GM18520 (cell line): ENCODE results near the gene PFDN2.

Experiments used
- ATAC-seq: cut with Tn5 transposase; IDR thresholded peaks from one replicate; pipeline ENCODE4 v1.9.1; 2021; ENCODE audit not compliant: unreplicated experiment

The PFDN2 gene

GRCh38 chr1:161106431-161106830, 11.4 kb downstream of the PFDN2 start:
- ATAC-seq: no peak

DNA sequence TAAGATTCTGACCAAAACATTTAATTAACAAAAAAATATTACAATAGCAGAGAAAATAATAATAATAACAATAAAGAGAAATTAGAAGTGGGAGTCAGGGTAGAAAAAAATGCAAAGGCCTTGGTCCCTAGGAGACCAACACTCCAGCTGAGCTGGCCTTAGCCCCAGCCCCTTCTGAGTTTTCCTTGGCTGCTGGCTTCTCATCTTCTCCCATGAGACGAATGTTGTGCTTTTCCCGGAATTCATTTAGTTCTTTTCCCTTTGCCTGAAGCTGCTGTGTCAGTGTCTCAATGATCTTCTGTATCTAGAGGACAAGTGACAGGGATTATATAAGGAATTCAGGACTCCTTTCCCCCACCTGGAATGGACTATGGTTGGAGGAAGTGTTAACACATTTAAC, 17.3 kb downstream of the PFDN2 start:
- no peak for ATAC-seq

DNA sequence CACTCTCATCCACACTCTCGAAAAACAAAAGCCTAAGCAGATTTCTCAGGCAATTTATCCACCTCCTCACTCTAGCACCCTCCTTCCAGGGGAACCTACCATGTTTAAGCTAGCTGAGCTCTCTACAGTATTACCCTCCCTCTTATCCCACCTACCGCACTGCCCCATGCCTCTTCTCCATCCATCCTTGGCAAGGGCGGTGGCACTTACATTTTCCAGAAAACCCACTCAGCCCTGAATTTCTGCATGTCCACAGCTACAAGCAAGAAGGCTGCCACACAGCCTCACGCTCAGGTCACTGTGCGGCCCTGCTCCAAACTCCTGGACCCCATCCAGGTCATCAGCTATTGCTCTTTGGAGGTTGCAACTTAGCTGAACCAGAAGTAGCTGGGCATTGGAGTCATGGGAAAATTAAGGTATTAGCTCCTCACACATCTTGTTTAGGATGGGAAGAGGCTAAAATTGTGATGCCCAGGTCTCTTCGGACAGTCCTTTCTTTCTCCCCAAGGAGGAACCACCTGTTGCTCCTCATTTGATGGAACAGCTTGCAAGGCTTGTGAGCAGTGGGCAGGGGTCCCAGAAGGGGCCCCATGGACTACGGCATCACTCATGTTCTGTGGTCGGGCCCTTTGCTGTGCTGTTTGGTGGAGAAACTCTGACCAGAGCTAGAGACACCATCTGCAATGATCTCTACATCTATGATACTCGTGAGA, 18.6 kb downstream of the PFDN2 start:
- ATAC-seq: no peak

DNA sequence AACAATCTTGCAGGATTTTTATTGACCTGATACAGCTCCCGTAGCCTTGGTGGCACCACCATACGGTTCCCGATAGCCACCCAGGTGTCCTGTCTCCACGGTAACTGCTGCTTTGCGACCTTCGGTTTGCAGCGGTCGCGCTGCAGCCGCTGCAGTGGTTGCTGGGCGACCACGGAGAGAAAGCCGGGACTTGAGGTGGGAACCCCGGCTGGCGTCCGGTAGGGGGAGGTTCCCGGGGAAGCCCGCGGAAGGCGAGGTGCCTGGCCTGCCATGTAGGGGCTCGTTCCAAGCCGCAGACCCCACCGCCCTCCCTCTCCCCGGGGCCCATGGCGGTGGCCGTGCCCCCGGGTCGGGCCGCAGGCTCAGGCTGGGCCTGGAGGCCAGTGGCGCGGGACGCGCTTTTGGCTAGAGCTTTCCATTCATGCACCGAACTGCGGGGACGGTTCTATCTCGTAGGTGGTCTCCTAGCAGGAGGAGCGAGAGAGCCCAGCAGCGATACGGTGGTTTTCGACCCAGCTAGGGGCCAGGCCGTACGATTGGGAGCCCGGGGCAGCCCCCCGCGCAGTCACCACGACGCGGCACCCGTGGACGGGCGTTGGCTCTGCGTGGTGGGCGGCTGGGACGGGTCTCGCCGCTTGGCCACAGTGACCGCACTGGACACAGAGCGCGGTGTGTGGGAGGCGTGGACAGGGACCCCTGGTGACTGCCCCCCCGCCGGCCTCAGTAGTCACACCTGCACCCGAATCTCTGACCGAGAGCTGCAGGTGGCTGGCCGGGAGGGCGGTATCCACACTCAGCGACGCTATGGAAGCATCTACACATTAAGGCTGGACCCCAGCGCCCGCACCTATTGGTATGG, 19.4 kb downstream of the PFDN2 start, which contains the start of gene KLHDC9:
Gene KLHDC9, plus strand, starts transcription at position 152 of the 859 bp plus-strand sequence. Its CDS starts 175 bp downstream, at position 327.
- ATAC-seq: peak; percentile 78

GRCh38 chr1:161096530-161096929, 21.3 kb downstream of the PFDN2 start:
- ATAC-seq: no peak

DNA sequence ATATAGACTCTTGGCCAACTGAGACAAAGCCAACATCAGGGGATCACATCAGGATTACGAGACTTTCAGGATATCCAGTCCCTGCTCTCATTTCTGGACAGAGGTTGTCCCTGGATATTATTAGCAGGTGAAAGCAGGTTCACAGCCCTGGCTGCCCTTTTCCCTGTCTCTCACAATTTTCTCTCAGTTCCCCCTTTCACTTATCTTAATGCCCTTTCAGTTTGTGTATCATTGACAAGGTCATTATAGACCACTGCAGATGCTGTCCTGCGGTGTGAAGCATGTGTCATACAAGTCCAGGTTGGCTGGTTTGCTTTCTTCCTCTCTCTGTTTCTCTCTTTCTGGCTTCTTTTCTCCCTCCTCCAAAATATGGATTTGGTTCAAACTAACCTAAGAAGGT, 21.8 kb downstream of the PFDN2 start:
- ATAC-seq: no peak

DNA sequence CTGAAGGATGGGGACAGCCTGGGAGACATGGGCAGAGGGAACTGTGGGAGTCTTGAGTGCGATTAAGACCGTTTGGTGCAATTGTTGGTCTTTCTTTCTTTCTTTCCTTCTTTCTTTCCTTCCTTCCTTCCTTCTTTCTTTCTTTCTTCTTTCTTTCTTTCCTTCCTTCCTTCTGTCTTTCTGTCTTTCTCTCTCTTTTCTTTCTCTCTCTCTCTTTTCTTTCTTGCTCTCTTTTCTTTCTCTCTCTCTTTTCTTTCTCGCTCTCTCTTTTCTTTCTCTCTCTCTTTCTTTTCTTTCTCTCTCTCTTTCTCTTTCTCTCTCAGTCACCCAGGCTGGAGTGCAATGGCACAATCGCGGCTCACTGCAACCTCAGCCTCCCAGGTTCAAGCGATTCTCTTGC, 22.6 kb downstream of the PFDN2 start:
- ATAC-seq: no peak

DNA sequence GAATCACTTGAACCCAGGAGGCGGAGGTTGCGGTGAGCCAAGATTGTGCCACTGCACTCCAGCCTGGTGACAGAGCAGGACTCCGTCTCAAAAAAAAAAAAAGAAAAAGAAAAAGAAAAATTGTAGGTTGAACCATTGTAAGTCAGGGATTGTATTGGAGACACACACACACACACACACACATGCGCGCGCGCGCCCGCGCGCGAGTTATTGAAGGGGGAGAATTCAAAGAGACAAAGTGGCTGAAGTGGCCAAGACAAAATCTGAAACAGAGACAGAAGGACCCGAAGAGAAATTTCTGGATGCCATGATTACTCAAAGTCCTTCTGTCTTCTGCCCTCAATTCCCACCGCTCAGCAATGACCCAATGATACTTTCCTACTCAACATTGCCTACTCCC, 23.4 kb downstream of the PFDN2 start:
- ATAC-seq: no peak

GRCh38 chr1:161092621-161093028, 25.2 kb downstream of the PFDN2 start:
- no peak for ATAC-seq

GRCh38 chr1:161091796-161092507, 25.9 kb downstream of the PFDN2 start:
- no peak for ATAC-seq

GRCh38 chr1:161091093-161091492, 26.7 kb downstream of the PFDN2 start:
- ATAC-seq: no peak

- ATAC-seq: no peak
These were observed 27.2 kb downstream of the PFDN2 start for GRCh38 chr1:161090617-161091016.

GRCh38 chr1:161089938-161090337, 27.9 kb downstream of the PFDN2 start:
- ATAC-seq: no peak

DNA sequence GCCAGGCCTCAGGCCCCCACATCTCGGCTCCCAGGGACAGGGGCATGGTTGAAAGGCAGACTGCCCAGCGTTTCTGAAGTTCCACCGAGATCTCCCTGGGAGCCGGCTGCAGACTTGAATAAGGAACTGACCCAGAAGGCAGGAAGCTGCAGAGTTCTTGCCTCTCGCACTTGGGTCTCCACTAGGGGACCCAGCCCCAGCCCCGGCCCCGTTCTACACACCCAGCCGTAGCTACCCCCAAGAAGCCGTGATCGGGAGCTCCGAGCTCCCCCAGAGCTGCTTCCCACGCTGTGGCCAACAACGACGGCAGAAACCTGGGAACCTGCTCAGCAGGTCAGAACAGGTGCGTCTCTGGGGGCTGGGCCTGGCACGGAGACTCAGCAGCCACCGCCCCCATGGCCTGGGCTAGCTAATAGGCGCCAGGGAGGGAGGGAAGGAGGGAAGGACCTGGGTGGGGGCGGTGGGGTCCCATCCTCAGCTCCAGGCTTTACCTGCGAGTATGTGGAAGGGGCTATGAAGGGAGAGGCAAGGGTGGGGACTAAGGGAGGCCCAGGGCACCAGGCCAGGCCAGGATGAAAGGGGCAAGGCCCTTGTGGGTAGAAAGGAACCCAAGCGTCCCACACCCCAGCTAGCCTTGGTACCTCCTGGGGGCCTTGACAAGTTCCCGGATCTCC, 28.4 kb downstream of the PFDN2 start, which contains the start of gene NECTIN4:
Gene NECTIN4, minus strand, starts transcription at position 308 of the 674 bp plus-strand sequence. Its CDS starts 262 bp downstream, at position 46.
- ATAC-seq: no peak

GRCh38 chr1:161088587-161089110, 29.2 kb downstream of the PFDN2 start:
- no peak for ATAC-seq

DNA sequence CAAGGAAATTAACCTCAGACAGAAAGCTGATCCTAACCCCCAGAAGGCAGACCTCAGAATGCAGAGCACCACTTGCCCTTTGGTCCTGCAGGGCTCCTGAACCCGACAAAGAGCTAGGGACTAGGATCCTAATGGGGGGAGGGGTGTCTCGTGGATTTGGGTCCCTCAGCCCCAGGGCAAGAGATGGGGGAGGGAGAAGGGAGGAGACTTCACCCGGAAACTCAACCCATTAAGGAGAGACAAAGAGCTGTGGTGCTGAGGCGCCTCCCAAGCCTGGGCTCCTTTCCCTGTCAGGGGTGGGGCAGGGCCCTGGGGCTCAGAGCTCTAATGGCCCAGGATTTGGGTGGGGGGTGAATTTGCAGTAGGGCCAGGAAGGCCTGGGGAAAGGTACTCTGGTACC, 31.4 kb downstream of the PFDN2 start:
- ATAC-seq: no peak

DNA sequence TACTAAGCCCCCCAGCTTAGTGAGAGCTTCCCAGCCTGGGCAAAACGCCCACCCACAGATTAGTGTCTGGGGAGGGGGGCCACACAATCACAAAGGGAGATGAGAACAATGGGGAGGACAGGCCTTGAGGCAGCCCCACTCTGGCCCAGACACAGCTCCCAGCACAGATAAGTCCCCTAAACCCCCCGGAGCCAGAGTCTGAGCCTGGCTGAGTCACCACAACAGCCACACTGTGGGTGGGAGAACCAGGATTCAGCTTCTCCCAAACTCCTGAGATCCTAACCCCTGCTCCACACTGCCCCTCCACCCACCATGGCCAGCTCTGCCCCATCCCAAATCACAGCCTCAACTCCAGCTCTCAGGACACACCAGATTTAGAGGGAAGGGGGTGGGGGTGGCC, 32.7 kb downstream of the PFDN2 start:
- ATAC-seq: no peak

DNA sequence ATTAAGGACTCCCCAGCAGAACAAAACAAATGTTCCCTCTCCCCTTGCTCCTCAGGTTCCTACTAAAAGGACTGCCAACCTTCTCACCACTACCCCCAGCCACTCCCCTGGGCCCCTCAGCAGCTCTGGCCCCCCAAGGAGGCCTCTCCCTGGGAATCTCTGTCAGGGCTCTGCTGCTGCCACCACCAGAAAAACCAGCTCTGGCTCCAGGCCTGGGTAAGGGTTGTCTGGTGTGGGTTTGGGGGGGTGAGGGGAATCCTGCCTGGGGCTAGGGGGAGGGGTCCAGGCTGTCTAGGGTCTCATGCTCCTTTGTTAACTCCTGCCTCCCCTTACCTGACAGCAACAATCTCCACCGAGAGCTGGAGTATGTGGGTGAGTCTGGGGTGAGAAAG, 33.2 kb downstream of the PFDN2 start:
- no peak for ATAC-seq

- ATAC-seq: no peak
These were observed 33.9 kb downstream of the PFDN2 start for GRCh38 chr1:161083748-161084596.
